Transverse colon (tissue), 3 donors: Measurements from ENCODE around the gene PDIA2.

ENCODE experiments used
- POLR2A ChIP-seq: fragments of 450-650 bp; IDR thresholded peaks from one replicate; pipeline ENCODE4 v1.6.1; 2016; ENCODE audit warnings: antibody characterized with exemption, mild to moderate bottlenecking, moderate library complexity
- TF ChIP-seq, protein P1 (sequence below), 5 experiments: fragments of 200-600 bp in 3 of 5; fragments of 450-650 bp in 2 of 5; sonication (generic) in 3 of 5; IDR thresholded peaks; 1 replicate in 2 of 5; 2 replicates in 3 of 5; pipeline ENCODE4 v1.5.1; 2016 to 2017; ENCODE audit warnings: antibody characterized with exemption in 5 of 5, inconsistent platforms in 3 of 5, mild to moderate bottlenecking in 2 of 5, moderate library complexity in 1 of 5

GRCh38 chr16:264440-264951 lies 18.5 kb upstream of the PDIA2 start:
- TF ChIP-seq POLR2A: no peak
- TF ChIP-seq, protein P1, sequence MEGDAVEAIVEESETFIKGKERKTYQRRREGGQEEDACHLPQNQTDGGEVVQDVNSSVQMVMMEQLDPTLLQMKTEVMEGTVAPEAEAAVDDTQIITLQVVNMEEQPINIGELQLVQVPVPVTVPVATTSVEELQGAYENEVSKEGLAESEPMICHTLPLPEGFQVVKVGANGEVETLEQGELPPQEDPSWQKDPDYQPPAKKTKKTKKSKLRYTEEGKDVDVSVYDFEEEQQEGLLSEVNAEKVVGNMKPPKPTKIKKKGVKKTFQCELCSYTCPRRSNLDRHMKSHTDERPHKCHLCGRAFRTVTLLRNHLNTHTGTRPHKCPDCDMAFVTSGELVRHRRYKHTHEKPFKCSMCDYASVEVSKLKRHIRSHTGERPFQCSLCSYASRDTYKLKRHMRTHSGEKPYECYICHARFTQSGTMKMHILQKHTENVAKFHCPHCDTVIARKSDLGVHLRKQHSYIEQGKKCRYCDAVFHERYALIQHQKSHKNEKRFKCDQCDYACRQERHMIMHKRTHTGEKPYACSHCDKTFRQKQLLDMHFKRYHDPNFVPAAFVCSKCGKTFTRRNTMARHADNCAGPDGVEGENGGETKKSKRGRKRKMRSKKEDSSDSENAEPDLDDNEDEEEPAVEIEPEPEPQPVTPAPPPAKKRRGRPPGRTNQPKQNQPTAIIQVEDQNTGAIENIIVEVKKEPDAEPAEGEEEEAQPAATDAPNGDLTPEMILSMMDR (IDR thresholded peaks at IDR 0.05): no peak
